H7 (cell line): Measurements from ENCODE around the gene BOK. TPM values are rescaled to one million over a fixed set of nuclear protein-coding genes. Genes with fewer than 3 reads are reported as not detected.

ENCODE experiments used
- DNase-seq: peaks from one replicate; pipeline ENCODE4 v3.0.0; 2012
- H3K27me3 ChIP-seq: 2 replicates; pipeline ENCODE4 v1.6.0; 2011; ENCODE audit warnings: mild to moderate bottlenecking, low read length; ENCODE audit not compliant: control insufficient read depth, insufficient read depth
- H3K36me3 ChIP-seq: replicated peaks from 2 replicates; pipeline ENCODE4 v1.5.1; 2011; ENCODE audit warnings: low read length; ENCODE audit not compliant: control insufficient read depth, insufficient read depth
- H3K4me3 ChIP-seq: 2 replicates; pipeline ENCODE4 v1.5.1; 2011; ENCODE audit warnings: low read depth, mild to moderate bottlenecking, control low read depth, low read length, moderate library complexity; ENCODE audit not compliant: insufficient read depth
- total RNA-seq: library from RNA; depleted of rRNA; stranded (reverse); fragments of >200 nt; shearing (Covaris generic); gene quantifications from 2 replicates; pipeline ENCODE4 v1.2.3, GENCODE V29; 2014

The BOK gene
- total RNA-seq, 1 experiment from 2014 or later: 61.6 TPM

GRCh38 chr2:241546771-241547498, 11.6 kb upstream of the BOK start:
- DNase-seq: peak; percentile 68
- H3K36me3 ChIP-seq: no peaks in the 10 kb centered on the region
- no peak overlapping the region for H3K4me3 ChIP-seq
- peaks cover 12% of the 10 kb centered on the region for H3K27me3 ChIP-seq

DNA sequence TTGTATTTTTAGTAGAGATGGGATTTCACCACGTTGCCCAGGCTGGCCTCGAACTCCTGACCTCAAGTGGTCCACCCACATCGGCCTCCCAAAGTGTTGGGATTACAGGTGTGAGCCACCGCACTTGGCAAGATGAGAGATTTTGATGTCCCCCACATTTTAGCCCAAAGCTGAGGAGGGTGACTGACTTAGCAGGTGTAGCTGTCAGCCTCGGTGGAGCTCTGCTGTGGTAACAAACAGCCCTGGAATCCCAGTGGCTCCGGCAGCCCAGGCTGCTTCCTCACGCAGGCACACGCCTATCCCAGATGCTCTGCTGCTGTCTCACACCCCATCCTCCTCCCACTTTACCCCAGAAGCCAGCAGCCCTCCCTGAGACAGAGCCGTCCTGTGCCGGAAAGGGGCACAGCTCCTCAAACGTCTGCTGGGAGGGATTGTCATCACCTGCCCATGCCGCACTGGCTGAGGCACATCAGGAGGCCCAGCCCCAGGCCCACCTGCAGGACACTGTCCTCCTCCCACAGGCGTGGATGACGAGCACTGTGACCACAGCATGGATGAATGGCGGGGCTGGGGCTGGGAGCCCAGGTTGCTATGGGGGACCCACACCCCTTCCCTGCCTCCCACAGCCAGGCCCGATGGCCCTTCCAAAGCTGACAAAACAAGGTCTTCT, 10.6 kb upstream of the BOK start:
- no peaks in the 10 kb centered on the region for H3K36me3 ChIP-seq
- DNase-seq: peak; percentile 28
- no peak overlapping the region for H3K4me3 ChIP-seq
- H3K27me3 ChIP-seq: peaks cover 4% of the 10 kb centered on the region

DNA sequence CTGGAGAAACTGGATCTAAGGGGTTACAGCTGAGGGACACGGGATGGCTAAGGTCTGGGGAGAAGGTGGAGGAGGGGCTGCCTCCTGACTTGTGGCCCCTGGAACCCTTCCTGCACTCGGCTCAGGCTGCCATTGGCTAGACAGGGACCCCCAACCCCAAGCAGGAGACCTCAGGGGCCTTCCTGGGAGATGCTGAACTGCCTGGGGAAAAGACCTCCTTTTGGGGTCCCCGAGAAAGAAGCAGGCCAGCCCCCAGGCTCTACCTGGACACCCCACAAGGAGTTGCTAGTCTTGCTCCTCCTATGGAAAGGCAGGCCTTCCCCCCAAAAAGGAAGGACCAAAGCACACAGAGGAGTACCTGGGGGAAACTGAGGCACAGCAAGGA, 10.1 kb upstream of the BOK start:
- no peaks in the 10 kb centered on the region for H3K27me3 ChIP-seq
- no peaks in the 10 kb centered on the region for H3K36me3 ChIP-seq
- DNase-seq: no peak
- no peak overlapping the region for H3K4me3 ChIP-seq

GRCh38 chr2:241550616-241551580, 7.6 kb upstream of the BOK start:
- no peaks in the 10 kb centered on the region for H3K27me3 ChIP-seq
- no peak overlapping the region for H3K4me3 ChIP-seq
- peak; percentile 56 for DNase-seq
- H3K36me3 ChIP-seq: no peaks in the 10 kb centered on the region

DNA sequence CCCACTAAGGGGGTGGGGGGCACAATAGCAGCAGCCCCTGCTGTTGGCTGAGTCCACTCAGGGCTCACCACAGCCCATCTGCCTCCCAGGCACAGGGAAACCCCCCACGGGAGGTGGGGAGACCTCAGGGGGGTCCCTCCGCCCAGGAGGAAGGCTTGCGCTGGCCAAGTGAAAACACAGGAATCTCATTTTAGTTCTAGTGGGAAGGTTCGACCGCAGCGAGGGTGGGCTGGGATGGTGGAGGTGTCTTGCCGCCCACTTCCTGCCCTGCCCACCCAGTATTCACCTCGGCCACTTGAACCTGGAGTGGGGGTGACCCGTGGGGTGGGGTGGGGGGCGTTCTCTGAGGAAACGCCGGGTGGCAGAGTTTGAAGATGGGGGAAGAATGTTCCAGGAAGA, 6.9 kb upstream of the BOK start:
- Histone ChIP-seq H3K4me3 (no peak overlapping the region), H3K36me3 (no peaks in the 10 kb centered on the region), H3K27me3 (no peaks in the 10 kb centered on the region)
- peak; percentile 63 for DNase-seq

DNA sequence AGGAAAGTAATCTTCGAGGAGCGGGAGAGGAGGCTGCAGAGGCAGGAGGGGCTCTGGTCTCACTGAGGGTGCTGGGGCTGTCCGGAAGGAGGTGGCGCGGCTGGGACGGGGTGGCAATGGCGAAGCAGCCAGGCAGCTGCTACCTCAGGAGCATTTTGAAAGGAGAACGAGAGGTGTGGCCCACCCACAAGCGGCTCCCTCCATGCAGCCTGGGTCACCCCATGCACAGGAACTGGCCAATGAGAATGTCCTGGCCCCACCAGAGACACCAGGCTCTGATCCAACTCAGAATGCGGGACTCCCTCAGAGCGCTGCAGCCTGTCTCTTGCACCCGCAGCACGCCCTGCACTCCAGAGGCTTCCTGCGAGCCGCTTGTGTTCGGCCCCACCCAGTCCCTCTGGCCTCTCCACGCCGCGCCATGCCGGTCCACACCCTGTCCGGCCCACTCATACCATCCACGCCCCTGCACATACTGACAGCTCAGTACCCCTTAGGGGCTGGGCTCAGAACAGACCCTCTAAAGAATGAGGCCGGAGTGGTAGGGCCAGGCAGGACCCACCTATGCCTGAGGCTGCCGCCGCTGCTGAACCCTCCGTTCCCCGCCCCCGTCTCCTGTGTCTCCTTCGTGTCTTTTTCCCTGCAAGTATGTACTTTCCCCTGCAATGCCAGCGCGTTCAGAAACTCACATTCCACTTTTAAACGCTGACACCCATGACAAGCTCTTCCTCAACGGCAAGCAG, 6.4 kb upstream of the BOK start:
- no peaks in the 10 kb centered on the region for H3K27me3 ChIP-seq
- DNase-seq: peak; percentile 59

GRCh38 chr2:241553512-241553830, 5.1 kb upstream of the BOK start:
- no peak overlapping the region for H3K4me3 ChIP-seq
- DNase-seq: no peak
- H3K36me3 ChIP-seq: no peaks in the 10 kb centered on the region
- H3K27me3 ChIP-seq: no peaks in the 10 kb centered on the region

More for the DNA sequence above, 6.4 kb upstream of the BOK start:
- H3K4me3 ChIP-seq: no peak overlapping the region
- no peaks in the 10 kb centered on the region for H3K36me3 ChIP-seq

GRCh38 chr2:241553981-241554380, 4.6 kb upstream of the BOK start:
- DNase-seq: peak; percentile 48
- H3K4me3 ChIP-seq: no peak overlapping the region
- H3K36me3 ChIP-seq: no peaks in the 10 kb centered on the region
- H3K27me3 ChIP-seq: no peaks in the 10 kb centered on the region

- no peak for DNase-seq
- H3K27me3 ChIP-seq: no peaks in the 10 kb centered on the region
- H3K4me3 ChIP-seq: no peak overlapping the region
- no peaks in the 10 kb centered on the region for H3K36me3 ChIP-seq
Observed at GRCh38 chr2:241554610-241555322, 3.8 kb upstream of the BOK start.

DNA sequence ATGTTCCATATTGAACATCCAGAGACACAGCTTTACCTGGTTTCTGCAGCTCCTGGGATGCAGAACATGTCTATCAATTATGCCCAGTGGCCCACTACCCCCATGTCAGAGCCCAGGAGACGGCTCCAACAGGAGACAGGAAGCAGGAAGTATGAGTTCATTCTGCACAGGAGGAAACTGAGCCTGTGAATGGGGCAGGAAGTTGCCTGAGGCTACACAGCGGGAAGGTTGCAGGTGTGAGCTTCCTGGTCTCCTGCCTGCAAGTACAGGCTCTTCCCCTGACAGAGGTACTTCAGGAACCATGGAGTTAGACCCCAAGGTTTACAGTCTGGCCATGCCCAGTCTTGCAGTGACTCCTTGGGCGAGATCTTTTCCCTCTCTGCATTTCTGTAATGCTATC, 2.8 kb upstream of the BOK start:
- H3K27me3 ChIP-seq: no peaks in the 10 kb centered on the region
- no peak overlapping the region for H3K4me3 ChIP-seq
- no peaks in the 10 kb centered on the region for H3K36me3 ChIP-seq
- peak; percentile 58 for DNase-seq

GRCh38 chr2:241556746-241557145, 1.8 kb upstream of the BOK start:
- DNase-seq: no peak
- Histone ChIP-seq H3K4me3 (no peak overlapping the region), H3K27me3 (no peaks in the 10 kb centered on the region), H3K36me3 (no peaks in the 10 kb centered on the region)

DNA sequence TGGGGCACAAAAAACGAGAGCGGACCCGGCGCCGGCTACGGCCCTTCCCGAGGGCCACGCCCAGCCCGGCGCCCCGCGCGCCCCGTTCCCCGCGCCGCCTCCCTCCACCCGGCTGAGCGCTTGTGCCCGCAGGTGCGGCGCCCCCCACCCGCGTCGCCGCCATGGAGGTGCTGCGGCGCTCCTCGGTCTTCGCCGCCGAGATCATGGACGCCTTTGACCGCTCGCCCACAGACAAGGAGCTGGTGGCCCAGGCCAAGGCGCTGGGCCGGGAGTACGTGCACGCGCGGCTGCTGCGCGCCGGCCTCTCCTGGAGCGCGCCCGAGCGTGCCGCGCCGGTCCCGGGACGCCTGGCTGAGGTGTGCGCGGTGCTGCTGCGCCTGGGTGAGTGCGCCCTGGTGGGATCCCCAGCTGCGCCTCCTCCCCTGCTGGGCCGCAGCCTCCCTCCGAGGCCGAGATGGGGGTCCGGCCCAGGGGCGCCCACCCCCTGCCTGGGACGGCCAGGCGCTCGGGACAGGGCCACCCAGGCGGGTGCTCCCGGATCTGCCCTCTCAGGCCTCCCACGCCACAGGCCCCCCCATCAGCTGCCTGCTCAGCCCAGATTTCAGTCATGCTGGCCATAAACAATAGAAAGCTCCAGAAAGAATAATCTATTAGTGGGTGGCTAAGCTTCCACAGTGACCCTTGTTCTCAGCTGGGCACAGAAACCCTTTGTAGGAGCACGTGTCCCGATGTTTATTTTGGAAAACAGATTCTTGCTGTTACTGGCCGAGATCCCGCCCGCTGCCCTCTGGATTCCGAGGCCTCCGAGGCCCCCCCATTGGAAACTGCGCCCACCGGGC, 997 bp downstream of the BOK start:
- DNase-seq: peak; percentile 91
- Histone ChIP-seq H3K4me3 (peak overlapping the region; percentile 74), H3K27me3 (no peaks in the 10 kb centered on the region), H3K36me3 (no peaks in the 10 kb centered on the region; the same call in 1 of the 2 replicates)
